DMS153 treated with DMSO at 0.1 percent for 48 hours (cell line): ENCODE measurements around the gene CERS4.
"Not testable (repeated sequence)": the region's sequence is repeated elsewhere in the genome, so short reads cannot be mapped to it uniquely, and the experiment has no call there.

ENCODE experiments used
- DNase-seq: peaks from one replicate; lab custom pipeline; 2025; ENCODE audit not compliant: unreplicated experiment; lab: John Stamatoyannopoulos, UW

Gene CERS4

DNA sequence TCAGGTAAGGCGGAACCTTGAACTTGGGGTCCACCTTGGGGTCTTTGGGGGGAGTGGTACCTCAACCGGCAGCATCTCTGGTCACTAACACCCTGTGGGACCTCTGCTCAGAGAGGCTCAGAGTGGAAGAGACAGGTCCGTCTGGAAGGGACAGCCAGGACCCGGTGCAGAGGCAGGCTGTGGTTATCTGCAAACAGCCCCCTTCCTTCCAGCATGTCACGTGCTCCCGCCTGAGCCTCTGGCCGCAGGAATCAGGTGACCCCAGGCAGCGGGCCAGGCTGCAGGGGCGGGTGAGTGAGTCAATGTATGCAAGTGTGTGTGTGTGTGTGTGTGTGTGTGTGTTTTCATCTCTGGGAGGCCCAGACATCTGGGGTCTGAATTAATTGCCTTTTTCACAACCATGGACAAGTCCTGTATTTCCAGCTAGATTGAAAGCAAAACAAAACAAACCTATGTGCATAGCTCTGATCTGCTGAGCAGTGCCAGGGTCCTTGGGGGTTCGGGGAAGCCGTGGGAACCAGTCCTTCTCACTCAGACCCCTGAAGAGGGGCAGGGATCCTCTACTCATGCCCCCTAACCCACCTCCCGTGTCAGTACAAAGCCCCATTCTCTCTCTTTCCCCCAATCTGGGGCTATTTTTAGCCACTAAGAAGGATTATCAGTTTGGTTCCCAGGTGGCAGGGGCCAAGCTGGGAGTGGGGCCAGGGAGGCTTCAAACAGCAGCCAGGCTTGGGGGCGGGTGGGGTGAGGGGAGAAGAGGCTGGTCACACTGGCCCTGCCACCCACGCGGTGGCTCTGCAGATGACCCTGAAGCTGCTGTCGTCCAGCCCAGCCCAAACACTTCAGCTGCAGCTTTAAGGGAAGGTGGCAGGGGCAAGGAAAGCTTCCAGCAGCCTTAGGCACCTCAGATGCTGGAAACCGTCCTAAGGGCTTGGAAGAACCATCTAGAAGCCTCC lies 31.4 kb downstream of the CERS4 start:
- no peak for DNase-seq

DNA sequence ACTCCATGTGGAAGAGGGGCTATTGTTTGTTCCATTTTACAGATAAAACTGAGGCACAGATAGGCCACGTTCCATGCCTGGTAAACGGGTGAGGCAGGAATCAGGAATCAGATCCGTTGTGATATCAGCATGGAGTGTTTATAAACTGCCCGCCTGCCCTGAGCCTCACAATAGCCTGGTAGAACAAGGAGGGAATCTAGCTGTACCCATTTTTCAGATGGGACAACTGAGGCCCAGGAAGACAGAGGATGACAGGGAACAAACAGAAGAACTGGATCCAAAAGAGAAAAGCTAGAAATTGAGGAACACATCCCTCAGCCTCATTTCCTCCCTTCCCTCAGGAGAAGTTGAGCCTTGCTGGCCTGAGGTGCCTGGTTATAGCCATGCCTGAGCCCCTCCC lies 32.5 kb downstream of the CERS4 start:
- no peak for DNase-seq

DNA sequence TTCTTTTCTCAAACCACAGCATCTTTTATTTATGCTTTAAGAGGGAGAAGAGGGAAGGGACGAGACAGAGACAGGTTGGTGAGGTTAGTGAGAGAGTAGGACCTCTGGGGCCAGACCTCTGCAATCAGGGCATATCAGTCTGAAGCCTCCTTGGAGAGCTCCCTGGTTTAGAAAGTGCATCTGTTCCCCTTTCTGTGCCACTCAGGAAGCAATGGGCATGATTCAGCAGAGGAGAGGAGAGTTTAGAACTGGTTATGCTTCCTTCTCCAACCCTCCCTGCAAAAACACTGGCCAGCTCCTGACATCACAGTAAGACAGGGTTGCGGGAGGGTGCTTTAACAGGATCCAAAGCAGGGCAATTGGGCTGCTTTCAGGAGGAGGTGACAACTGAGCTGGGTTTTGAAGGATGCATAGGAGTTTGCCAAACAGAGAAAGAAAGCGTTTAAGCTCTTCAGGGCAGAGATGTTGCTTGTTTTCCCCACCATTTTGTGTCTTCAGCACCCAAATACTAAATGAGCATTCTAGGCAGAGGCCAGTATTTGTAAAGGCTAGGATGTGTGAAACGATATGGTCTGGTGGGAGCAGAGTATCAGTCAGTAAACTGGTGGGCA lies 33.1 kb downstream of the CERS4 start:
- no peak for DNase-seq

DNA sequence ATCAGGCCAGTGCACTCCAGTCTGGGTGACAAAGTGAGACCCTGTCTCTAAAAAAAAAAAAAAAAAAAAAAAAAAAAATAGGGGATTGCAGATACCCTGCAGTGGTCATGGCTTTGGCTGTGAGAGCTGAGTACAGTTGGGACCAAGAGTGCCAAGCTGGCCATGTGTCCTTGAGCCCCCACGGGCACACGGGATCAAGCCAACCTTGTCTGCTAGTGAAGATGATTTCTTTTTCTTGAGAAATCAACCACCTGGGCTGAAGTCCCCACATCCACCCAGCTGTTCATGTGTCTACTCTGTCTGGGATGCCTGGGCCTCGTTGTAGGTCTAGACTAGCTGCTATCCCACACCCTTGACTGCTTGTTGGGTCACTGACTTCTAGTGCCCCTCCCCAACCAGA lies 34.0 kb downstream of the CERS4 start:
- DNase-seq = no peak

DNA sequence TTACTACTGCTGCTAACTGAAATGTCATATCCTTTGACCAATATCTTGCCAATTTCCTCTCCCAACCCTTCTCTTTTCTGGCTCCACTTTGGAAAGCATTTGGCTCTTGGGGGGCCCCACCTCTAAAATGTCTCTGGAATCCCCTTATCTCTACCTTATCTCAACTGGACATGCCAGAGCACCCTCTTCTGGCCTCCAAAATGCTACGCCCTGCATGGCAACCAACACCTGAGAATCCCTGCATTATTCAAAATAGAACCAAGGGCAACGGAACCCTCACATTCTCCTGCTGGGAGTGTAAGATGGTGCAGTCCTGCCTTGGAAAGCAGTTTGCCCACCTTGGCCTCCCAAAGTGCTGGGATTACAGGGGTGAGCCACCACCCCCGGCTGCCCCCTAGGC lies 35.3 kb downstream of the CERS4 start:
- DNase-seq = no peak

DNA sequence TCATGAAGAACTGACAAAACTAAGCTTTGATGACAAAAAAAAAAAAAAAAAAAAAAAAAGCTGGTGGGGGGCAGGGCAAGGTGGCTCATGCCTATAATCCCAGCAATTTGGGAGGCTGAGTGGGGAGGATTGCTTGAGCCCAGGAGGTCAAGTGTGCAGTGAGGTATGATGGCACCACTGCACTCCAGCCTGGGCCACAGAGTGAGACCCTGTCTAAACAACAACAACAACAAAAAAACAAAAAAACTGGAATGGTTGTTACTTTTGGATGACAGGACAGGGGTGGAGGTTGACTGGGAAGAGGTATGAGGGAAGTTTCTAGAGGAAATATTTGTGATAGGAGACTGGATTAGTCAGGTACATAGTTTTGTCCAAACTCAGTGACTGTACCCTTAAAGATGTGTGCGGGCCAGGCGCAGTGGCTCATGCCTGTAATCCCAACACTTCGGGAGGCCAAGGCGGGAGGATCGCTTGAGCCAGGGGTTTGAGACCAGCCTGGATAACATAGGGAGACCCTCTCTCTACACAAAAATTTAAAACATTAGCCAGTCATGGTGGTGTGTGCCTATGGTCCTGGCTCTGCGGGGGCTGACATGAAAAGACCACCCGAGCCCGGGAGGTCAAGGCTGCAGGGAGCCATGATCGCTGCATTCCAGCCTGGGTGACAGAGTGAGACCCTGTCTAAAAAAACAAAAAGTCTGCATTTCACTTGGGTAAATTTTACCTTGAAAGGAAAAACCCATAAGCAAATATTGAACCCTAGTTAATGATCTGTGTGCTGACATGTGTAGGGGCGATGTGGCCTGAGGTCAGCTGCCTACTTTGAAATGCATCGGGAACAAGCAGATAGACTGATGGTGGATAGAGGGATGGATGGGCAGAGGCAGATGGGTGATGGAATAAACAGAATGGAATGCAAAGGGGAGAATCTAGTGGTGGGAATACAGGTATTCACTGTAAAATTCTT lies 37.0 kb downstream of the CERS4 start:
- DNase-seq = no peak

DNA sequence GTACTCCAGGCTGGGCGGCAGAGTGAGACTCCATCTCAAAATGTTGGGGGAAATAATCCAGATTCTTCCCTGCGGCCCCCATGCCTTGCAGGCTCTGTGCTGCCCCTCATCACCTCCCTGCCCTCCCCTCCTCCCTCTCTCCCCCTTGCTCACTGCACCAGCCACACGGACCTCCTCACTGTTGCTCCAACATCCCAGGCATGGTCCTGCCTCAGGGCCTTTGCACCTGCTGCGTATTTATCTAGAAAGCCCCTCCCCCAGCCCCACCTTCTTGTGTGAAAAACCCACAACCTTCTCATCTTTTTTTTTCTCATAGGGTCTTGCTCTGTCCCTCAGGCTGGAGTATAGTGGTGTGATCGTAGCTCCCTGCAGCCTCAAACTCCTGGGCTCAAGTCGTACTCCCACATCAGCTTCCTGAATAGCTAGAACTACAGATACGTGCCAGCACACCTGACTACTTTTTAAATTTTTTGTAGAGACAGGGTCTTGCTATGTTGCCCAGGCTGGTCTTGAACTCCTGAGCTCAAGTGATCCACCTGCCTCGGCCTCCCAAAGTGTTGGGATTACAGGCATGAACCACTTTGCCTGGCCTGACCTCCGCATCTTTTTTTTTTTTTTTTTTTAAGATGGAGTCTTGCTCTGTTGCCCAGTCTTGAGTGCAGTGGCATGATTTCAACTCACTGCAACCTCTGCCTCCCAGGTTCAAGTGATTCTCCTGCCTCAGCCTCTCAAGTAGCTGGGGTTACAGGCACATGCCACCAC lies 38.1 kb downstream of the CERS4 start:
- DNase-seq = not testable (repeated sequence)

DNA sequence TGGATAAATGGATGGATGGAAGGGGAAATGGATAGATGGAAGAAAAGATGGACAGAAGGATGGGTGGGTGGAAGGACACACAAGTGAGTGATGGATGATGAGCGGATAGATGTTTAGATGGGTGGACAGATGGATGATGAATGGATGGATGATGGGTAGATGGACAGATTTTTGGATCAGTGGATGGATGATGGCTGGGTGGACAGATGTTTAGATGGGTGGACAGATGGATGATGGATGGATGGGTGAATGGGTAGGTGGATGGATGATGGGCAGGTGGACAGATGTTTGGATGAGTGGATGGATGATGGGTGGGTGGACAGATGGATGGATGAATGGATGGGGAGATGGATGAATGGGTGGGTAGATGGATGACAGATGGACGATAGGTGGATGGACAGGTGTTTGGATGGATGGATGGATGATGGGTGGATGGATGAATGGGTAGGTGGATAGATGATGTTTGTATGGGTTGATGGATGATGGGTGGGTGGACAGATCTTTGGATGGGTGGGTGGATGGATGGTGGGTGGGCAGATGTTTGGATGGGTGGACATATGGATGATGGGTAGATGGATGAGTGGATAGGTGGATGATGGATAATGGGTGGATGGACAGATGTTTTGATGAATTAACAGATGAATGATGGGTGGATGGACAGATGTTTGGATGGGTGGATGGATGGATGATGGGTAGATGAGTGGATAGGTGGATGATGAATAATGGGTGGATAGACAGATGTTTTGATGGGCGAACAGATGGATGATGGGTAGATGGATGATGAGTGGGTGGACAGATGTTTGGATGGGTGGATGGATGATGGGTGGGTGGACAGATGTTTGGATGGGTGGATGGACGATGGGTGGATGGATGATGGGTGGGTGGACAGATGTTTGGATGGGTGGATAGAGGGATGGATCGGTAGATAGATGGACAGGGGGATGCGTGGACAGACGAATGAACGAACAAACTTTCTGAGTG lies 39.5 kb downstream of the CERS4 start:
- DNase-seq = no peak

DNA sequence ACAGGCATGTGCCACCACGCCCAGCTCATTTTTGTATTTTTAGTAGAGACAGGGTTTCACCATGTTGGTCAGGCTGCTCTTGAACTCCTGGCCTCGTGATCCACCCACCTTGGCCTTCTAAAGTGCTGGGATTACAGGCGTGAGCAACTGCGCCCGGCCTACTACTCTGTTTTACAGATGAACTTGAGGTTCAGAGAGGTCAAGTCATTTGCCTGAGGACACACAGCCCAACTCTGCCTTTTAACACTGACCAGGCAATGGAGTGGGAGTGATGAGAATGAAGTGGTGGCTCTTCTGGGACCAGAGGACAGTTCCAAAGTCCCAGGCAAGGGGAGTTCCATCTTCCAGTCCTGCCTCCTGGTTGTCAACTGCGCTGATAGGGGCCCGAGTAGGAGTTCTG lies 41.4 kb downstream of the CERS4 start:
- DNase-seq = no peak

DNA sequence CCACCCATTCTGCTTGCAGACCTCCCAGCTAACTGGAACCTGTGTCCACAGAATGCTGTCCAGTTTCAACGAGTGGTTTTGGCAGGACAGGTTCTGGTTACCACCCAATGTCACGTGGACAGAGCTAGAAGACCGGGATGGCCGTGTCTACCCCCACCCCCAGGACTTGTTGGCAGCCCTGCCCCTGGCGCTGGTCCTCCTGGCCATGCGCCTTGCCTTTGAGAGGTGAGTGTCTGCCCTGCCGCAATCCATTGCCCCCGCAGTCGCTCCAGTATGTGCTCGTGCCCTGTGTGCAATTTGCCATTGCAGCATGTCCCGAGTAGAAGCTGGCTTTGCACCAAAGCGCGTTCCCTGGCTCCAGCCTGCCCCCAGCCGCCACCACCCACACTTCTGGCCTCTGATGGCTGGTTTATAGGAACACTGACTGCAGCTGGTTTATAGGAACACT lies 41.9 kb downstream of the CERS4 start:
- DNase-seq = no peak

DNA sequence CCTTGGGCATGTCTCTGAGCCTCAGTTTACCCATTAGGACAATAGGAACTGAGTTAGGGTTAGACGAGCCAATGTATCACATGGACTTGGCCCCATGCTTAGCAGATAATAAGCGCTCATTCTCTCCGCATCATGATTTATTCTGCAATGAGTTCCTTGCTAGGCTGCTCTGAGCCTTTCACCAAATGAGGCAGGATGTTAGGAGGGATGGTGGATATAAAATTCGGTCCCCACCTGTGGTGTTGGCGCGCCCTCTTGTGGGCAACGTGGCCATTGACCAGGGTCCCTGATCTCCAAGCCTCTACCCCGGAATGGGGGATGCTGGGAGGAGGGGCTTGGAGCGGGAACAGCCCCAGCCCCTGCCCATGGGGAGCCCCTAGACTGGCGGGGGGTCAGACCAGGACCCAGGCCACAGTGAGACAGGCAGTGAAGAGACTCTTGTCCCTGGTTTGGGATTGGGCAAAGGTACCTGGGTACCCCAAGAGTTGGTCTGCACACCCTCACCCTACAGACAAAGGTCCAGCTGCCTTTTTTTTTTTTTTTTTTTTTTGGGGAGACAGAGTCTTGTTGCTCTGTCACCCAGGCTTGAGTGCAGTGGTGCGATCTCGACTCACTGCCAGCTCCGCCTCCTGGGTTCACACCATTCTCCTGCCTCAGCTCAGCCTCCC lies 43.9 kb downstream of the CERS4 start:
- peak; percentile 32 for DNase-seq

DNA sequence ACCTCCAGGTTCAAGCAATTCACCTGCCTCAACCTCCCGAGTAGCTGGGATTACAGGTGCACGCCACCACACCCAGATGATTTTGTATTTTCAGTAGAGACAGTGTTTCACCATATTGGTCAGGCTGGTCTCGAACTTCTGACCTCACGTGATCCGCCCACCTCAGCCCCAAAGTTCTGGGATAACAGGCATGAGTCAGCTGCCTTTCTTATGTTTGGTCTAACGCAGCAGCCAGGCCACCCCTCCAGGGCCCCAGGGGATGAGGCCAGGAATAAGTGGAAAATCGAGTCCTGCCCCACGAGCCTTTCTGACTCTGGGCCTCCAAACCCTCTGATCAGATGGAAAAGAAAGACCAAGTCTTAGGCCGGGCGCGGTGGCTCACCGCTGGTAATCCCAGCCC lies 44.5 kb downstream of the CERS4 start:
- DNase-seq = no peak

DNA sequence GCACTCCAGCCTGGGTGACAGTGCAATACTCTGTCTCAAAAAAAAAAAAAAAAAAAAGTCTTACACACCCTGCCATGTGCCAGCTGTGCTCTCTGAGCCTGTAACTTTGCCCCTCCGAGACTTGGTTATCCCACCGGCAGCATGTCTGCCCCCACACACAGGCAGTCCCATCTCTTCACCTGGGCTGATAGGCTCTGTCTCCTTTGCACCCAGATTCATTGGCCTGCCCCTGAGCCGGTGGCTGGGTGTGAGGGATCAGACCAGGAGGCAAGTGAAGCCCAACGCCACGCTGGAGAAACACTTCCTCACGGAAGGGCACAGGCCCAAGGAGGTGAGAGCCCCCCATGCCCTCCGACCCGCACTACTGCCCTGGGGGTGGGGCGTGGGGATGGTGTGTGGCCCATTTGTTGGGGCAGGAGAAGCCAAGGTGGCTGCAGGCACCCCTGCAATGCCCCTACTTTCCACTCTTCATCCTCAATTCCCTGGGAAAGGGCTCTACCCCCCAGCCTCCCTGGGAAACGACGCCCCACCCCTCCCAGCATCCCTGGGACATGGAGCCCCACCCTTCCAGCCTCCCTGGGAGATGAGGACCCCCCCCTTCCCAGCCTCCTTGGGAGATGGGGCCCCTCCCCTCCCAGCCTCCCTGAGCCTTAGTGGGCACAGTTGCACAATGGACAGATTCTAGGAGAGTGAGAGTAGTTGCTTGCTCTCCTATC lies 45.3 kb downstream of the CERS4 start:
- DNase-seq = no peak

DNA sequence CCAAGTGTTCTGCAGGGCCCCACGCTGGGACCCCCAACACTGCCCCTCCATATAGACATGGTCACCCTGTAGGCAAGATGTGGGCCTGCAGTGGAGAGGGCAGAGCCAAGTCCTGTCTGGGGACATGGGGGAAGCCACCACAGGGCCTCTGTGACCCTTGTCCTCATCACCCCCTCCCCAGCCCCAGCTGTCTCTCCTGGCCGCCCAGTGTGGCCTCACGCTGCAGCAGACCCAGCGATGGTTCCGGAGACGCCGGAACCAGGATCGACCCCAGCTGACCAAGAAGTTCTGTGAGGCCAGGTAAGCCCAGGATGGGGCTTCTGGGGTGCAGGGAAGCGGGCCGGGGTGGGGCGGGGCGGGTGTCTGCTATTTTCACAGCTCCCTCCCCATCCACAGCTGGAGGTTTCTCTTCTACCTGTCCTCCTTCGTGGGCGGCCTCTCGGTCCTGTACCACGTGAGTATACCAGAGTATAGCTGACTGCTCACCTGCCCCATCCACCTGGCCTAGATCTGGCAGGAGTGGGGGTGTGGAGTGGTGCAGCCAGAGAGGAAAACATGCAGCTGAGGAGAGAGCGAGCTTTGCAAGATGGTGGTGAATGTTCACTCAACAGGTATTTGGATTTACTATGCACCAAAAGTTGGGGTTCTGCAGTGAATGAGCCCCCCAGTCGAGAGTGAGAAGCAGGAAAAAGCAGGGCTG lies 46.4 kb downstream of the CERS4 start:
- no peak for DNase-seq

DNA sequence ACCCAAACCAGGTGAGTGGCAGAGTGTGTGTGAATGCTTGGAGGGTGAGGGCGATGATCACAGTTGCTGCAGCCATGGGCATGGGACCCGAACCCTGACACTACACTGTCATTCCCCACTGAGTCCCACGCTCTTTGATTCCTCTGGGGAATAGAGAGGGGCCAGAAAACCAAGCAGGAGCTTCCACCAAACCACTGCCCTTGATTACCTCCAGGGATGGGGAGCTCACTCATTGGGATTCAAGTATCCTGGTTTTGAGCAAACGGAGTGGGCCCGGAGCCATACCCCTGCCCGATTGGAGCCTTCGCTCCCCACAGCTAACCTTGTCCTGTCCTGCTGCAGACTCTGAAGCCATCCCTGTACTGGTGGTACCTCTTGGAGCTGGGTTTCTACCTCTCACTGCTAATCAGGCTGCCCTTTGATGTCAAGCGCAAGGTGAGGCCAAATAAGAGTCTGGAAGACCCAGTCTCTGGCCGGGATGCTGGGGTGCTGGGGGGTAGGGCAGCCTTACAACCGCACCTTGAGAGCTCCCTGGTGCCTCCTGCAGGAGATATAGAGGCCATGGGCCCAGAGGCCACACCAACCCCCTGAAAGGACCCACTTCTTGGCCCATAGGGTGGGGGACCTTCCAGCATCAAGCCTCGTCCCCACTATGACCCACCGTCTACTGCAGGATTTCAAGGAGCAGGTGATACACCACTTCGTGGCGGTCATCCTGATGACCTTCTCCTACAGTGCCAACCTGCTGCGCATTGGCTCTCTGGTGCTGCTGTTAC lies 47.3 kb downstream of the CERS4 start:
- no peak for DNase-seq

DNA sequence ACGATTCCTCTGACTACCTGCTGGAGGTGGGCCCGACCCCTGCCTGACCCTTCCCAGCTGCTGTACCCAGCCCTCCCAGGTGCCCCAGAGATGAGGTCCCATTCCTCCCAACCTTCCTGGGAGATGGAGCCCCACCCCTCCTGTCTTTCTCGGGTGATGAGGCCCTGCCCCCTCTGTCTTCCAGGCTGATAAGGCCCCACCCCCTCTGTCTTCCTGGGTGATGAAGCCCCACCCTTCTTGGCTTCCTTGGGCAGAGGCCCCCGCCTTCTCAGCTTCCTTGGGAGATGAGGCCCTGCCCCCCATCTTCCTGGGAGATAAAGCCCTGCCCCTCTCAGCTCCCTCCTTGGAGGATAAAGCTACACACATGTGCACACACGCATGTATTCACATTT lies 47.9 kb downstream of the CERS4 start:
- DNase-seq = no peak
